GM19099 (cell line): ENCODE results near the gene DISP3.

Experiments
- POLR2A ChIP-seq: IDR thresholded peaks from 3 replicates; pipeline ENCODE4 v1.6.1; 2011; ENCODE audit warnings: low read depth; ENCODE audit not compliant: insufficient read length; ENCODE audit errors: extremely low read depth

Gene DISP3

GRCh38 chr1:11450310-11450709 lies 28.6 kb upstream of the DISP3 start:
- TF ChIP-seq POLR2A, result no peak

- no peak for TF ChIP-seq POLR2A
Observed at GRCh38 chr1:11453742-11454491, 25.0 kb upstream of the DISP3 start.

GRCh38 chr1:11455967-11456570 lies 22.9 kb upstream of the DISP3 start:
- TF ChIP-seq POLR2A, result no peak

- TF ChIP-seq POLR2A, result no peak
Observed at GRCh38 chr1:11456965-11457364, 22.0 kb upstream of the DISP3 start.

- TF ChIP-seq POLR2A, result no peak
Observed at GRCh38 chr1:11458811-11459275, 20.1 kb upstream of the DISP3 start.

- no peak for TF ChIP-seq POLR2A
Observed at GRCh38 chr1:11461531-11462137, 17.3 kb upstream of the DISP3 start.

GRCh38 chr1:11462224-11462923 lies 16.6 kb upstream of the DISP3 start:
- TF ChIP-seq POLR2A, result no peak

- no peak for TF ChIP-seq POLR2A
Observed at GRCh38 chr1:11463177-11463576, 15.8 kb upstream of the DISP3 start.

GRCh38 chr1:11465307-11465706 lies 13.6 kb upstream of the DISP3 start:
- TF ChIP-seq POLR2A, result no peak

- TF ChIP-seq POLR2A, result no peak
Observed at GRCh38 chr1:11466416-11466815, 12.5 kb upstream of the DISP3 start.

- TF ChIP-seq POLR2A, result no peak
Observed at GRCh38 chr1:11468878-11469277, 10.1 kb upstream of the DISP3 start.

- TF ChIP-seq POLR2A, result no peak
Observed at GRCh38 chr1:11470912-11471311, 8.0 kb upstream of the DISP3 start.

GRCh38 chr1:11471473-11471872 lies 7.5 kb upstream of the DISP3 start:
- no peak for TF ChIP-seq POLR2A

GRCh38 chr1:11472284-11472683 lies 6.7 kb upstream of the DISP3 start:
- TF ChIP-seq POLR2A, result no peak

GRCh38 chr1:11472741-11473140 lies 6.2 kb upstream of the DISP3 start:
- no peak for TF ChIP-seq POLR2A
